HG03521 (cell line): ENCODE measurements around the gene USP32.
"Not testable (repeated sequence)": the region's sequence is repeated elsewhere in the genome, so short reads cannot be mapped to it uniquely, and the experiment has no call there.

Experiments used
- ATAC-seq: cut with Tn5 transposase; IDR thresholded peaks from one replicate; pipeline ENCODE4 v1.9.1; 2021; ENCODE audit warnings: mild to moderate bottlenecking, moderate library complexity; ENCODE audit not compliant: unreplicated experiment

The USP32 gene

DNA sequence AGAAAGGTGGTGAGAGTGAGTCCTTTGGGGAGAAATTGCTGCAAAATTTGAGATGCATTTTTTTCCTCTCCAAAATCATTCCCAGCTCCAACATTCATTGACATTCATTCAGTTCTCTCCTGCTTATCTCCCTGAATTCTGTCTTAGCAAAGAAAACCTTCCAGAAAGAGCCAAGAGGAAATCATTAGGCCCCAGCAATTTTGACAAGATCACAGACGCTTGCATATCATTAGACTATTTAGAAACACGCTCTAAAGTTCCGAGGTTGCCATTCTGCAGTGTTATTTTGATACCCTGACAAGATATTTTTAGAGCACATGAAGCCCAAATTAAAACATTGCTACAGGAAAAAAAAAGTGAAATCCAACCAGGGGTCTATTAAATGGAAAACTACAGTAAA, 20.8 kb upstream of the USP32 start:
- ATAC-seq, result no peak

DNA sequence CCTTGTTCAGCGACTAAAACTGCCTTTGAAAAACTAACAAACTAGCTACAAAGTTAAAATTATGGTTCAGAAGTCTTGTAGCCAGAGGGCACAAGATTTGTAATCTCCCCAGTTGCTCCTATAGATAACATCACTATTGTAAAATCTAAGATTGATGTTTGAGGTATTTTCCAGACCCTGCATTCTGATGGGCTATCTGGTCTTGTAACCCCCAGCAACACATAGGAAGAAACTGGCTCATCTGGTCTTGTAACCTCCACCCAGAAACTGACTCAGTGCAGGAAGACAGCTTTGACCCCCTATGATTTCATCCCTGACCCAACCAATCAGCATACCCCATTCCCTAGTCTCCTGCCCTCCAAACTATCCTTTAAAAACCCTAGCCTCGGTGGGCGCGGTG, 18.1 kb upstream of the USP32 start:
- ATAC-seq, result no peak

- no peak for ATAC-seq
Observed at GRCh38 chr17:60406887-60407286, 15.0 kb upstream of the USP32 start.

GRCh38 chr17:60403962-60404361, 12.0 kb upstream of the USP32 start:
- ATAC-seq, result no peak

- no peak for ATAC-seq
Observed at GRCh38 chr17:60403523-60403810, 11.5 kb upstream of the USP32 start.

- no peak for ATAC-seq
Observed at GRCh38 chr17:60401819-60402218, 9.9 kb upstream of the USP32 start.

DNA sequence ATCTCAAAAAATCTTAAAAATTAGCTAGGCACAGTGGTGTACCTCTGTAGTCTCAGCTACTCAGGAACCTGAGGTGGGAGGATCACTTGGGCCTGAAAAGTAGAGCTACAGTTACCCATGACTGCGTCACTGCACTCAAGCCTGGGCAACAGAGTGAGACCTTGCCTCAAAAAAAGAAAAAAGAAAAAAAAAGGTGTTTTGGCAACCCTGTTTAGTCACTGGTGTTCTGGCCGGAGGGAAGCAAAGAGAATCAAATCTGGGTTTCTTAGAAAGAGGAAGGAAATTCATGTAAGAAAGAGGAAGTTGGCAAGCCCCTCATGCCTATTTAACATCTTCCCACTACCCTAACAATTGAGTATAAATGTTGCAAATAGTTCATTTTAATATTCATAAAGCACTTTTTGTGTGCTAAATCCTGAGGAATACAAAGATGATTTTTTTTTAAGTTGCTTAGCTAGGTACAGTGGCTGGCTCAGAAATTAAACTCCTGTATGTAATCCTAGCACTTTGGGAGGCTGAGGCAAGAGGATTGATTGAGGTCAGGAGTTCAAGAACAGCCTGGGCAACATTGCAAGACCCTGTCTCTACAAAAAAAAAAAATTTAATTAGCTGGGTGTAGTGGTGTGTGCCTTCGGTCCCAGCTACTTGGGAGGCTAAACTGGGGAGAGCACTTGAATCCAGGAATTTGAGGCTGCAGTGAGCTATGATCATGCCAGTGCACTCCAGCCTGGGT, 6.5 kb upstream of the USP32 start:
- peak; percentile 42 for ATAC-seq

- ATAC-seq, result no peak
Observed at GRCh38 chr17:60396412-60396811, 4.5 kb upstream of the USP32 start.

DNA sequence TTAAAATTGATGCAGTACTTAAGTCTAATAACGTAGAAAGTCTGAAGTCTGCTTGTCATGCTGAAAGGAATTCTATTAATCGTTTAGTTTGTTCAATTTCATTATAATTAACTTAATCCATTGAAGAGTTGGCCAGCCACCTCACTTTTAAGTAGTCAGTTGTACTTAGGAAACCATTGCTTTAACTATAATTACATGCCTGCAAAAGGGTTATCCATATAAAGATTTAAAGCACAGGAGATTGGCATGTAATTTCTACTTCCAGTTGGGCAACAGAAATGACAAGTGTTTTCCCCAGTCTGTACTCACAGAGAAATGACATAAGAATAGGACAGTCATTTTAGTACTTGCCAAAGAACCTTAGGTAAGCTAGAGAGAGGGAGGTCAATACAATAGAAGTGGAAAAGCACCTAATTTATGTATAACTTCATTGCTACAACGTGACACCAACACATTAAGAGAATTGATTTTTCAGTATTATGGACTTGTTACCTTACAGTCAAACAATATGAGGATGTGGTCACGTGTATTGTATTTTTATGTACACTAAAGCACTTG, 3.7 kb upstream of the USP32 start:
- no peak for ATAC-seq

GRCh38 chr17:60393840-60394723, 2.1 kb upstream of the USP32 start:
- ATAC-seq, result no peak

DNA sequence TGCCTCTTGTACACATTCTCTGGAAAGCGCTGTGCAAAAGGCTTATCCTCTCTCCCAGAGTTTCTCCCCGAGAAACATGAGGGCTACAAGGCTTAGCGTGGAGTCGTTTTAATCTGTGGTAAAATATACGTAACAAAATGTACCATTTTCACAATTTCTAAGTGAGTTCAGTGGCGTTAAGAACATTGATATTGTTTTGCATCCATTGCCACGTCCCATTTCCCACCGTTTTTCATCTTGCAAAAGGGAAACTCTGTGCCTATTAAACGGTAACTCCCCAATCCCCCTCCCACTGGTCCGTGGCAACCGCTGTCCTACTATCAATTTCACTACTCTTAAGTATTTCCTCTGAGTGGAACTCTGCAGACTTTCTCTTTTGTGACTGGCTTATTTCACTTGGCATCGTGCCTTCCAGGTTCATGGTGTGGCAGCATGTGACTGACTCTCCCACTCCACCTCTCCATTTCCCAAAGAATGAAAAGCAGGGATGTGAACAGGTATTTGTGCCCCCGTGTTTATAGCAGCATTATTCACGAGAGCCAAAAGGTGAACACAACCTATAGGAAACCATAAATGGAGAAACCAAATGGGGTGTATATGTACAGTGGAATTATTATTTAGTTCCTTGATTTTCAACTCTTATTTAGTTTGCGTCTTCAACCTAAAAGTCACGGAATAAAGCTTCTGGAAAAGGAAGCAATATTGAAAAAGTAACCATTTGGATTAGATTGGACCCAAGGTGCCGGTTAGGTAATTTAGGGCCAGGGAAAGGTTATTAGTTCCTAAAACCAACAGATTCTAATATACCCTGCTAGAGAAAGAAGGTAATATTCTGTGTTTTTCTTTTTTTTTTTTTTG, 1.1 kb upstream of the USP32 start:
- no peak for ATAC-seq

GRCh38 chr17:60391471-60392041, 377 bp downstream of the USP32 start:
- peak; percentile 21 for ATAC-seq

- ATAC-seq, result no peak
Observed at GRCh38 chr17:60390925-60391470, 935 bp downstream of the USP32 start.

DNA sequence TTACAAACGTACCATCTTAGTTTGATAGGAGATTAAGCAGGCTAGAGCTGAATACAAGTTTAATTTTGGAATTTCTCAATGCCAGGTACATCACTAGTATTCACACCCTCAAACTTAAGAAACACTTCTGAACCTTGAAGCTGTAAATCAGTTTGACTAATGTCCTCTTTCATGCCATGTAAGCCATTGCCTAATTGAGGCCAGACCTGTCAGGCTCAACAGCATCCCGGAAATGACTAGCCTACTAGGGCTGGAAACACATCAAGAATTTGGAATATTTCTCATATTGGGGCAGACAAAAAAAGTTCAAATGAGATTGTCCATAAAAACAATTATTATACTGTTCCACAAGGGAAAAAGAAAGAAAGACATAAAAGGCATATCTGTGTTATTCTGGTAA, 1.7 kb downstream of the USP32 start:
- no peak for ATAC-seq

DNA sequence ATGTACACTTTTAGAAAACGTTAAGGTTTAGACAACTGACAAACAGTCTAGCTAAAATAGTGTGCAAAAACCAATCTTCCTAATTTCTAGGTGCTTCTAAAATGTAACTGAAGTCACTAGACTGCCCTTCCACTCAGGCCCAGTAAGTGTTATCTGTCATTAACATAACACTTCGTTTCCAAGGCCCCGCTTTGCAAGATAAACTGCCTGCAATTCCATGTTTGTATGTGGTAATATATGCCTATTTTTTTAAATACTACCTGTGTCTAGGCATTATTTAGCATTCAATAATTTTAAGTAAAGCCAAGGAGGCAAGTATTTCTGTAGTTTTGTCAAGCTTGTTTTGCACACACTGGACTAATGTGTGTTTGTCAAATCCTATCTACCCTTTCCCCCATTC, 3.2 kb downstream of the USP32 start:
- no peak for ATAC-seq

GRCh38 chr17:60387666-60388065, 4.3 kb downstream of the USP32 start:
- no peak for ATAC-seq

DNA sequence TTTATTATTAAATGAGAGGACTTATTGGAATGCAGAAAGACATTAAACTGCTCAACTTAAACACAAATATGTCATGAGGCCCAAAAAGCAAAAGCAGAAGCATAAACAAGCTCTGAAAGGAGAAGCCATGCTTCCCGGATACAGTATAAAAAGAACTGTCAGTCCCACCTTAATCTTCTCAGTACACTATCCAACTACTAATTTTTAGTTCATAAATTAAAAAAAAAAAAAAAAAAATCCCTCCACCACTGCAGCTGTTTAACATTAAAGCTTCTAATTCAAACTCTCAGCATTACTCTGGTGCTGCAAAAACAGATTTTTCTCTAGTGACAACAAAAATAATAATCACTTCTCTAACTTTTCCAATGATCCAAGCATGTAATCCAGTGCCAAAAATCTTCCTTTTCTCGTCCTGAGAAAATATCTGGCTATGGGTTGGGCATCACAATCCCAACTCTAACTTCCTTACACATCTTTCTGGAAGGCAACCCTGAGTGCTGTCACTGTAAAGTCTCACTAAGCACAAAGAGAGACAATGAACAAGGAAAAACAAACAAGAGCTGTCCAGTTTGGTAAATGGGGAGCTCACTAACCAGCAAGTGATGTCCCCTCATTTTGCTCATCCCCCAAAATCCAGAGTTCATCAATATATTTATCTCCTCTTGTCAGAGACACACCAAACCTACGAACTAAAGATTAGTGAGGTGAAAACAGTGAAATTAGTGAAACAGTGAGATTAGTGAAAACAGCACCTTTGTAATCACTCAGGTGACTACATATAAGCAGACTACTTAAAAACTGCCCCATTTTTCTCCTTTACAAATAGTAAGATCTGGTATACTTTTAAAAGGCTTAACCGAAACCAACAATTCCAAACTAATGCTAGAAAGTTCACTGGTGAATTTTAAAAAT, 5.5 kb downstream of the USP32 start:
- no peak for ATAC-seq

DNA sequence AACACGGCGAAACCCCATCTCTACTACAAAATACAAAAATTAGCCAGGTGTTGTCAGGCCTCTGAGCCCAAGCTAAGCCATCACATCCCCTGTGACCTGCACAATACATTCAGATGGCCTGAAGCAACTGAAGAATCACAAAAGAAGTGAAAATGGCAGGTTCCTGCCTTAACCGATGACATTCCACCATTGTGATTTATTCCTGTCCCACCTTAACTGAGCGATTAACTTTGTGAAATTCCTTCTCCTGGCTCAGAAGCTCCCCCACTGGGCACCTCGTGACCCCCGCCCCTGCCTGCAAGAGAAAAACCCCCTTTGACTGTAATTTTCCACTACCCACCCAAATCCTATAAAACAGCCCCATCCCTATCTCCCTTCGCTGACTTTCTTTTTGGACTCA, 7.0 kb downstream of the USP32 start:
- ATAC-seq, result not testable (repeated sequence)

DNA sequence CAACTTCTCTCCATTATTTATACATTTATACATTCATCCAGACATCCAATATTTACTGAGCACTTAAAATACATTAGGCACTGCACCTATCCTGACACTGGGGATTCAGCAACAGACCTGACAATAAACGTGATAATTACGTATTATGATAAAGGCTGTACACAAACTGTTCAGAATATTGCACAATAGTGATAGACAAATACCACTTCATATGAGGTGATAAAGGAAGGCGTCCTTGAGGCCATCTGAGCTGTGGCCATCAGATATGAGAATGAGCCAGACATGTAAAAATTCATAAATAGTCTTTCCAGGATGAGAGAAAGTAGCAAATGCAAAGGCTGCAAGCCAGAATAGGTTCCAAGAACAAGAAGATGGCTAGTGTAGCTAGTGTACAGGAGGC, 8.6 kb downstream of the USP32 start:
- no peak for ATAC-seq

DNA sequence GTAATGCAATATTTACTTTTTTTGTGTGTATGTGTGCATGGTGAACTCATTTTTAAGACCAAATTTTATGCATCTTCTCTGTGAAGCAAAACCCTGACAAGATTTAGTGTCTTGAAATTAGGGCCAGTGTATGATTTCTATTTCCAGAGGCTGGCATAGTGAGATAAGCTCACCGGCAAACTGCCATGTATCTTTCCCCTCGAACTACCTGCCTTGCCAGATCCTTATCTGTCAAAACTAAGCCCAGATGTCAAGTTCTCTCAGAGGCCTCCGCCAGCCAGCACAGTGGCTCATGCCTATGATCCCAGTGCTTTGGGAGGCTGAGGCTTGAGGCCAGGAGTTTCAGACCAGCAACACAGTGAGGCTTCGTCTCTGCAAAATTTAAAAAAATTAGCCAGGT, 10.0 kb downstream of the USP32 start:
- ATAC-seq, result no peak
